ENCODE results near the gene OVCA2.

DNA sequence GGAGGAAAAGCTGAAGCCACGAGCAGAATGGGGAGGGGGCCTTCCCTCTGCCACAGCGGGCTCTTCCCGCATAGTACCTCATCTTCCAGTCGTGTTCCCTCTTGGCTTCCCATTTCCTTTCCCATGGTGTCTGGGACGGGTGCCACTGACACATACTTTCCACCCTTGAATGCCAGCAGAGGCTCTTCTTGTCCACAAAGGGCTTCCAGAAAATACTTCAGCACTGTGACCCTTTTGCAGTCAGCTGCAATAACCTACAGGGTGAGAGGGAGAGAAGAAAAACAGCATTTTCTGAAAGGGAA, 43.8 kb downstream of the OVCA2 start:
- TF ChIP-seq, protein P1, sequence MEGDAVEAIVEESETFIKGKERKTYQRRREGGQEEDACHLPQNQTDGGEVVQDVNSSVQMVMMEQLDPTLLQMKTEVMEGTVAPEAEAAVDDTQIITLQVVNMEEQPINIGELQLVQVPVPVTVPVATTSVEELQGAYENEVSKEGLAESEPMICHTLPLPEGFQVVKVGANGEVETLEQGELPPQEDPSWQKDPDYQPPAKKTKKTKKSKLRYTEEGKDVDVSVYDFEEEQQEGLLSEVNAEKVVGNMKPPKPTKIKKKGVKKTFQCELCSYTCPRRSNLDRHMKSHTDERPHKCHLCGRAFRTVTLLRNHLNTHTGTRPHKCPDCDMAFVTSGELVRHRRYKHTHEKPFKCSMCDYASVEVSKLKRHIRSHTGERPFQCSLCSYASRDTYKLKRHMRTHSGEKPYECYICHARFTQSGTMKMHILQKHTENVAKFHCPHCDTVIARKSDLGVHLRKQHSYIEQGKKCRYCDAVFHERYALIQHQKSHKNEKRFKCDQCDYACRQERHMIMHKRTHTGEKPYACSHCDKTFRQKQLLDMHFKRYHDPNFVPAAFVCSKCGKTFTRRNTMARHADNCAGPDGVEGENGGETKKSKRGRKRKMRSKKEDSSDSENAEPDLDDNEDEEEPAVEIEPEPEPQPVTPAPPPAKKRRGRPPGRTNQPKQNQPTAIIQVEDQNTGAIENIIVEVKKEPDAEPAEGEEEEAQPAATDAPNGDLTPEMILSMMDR (IDR thresholded peaks at IDR 0.05) = no peak
- TF ChIP-seq POLR2A (IDR thresholded peaks at IDR 0.05) = no peak
